A549 (cell line): Measurements from ENCODE around the gene PROSER3. TPM values are rescaled to one million over a fixed set of nuclear protein-coding genes. Genes with fewer than 3 reads are reported as not detected.
A peak's percentile ranks its signal among the peaks of the same experiment; 100 is the strongest.

Source experiments
- ATAC-seq, 2 experiments: fragments of 200-7000 bp in 1 of 2; fragments of >200 bp in 1 of 2; cut with Nextera tagmentation in 1 of 2; cut with Tn5 transposase in 1 of 2; 3 replicates each; pipeline versions ENCODE4 v1.8.0 to v1.9.1; 2018 to 2020; ENCODE audit warnings: mild to moderate bottlenecking in 1 of 2, moderate library complexity in 1 of 2
- CTCF ChIA-PET: fragments of 300-600 bp; sonication (Branson Sonifier 250); formaldehyde crosslinking; extraction: SDS; loops from one replicate; lab custom pipeline; 2021; ENCODE audit warnings: antibody characterized with exemption, inconsistent platforms; lab: Yijun Ruan, JAX
- POLR2A ChIA-PET: fragments of 350-600 bp; formaldehyde crosslinking; extraction: SDS; loops from one replicate; lab custom pipeline; 2021; ENCODE audit warnings: antibody characterized with exemption, inconsistent platforms; lab: Yijun Ruan, JAX
- DNase-seq, 2 experiments: peaks; one replicate each; pipeline versions ENCODE4 v3.0.0 to v3.0.0-alpha.2; 2011 to 2016; ENCODE audit warnings: low read depth in 1 of 2, low spot score in 1 of 2
- FAIRE-seq: peaks from 2 replicates; lab custom pipeline; 2011; peaks lifted over from hg19 to GRCh38; lab: Jason Lieb, UNC
- H3K27ac ChIP-seq, 2 experiments: fragments of >200 bp; sonication (Bioruptor Twin); formaldehyde crosslinking; 3 replicates each; pipeline ENCODE4 v1.5.1; 2016 to 2017
- H3K4me1 ChIP-seq: fragments of >200 bp; sonication (Bioruptor Twin); formaldehyde crosslinking; 3 replicates; pipeline ENCODE4 v1.6.1; 2016
- H3K4me2 ChIP-seq: fragments of >200 bp; sonication (Bioruptor Twin); formaldehyde crosslinking; 3 replicates; pipeline ENCODE4 v1.6.1; 2016
- H3K4me3 ChIP-seq: fragments of >200 bp; sonication (Bioruptor Twin); formaldehyde crosslinking; 3 replicates; pipeline ENCODE4 v1.5.1; 2016
- H3K9me3 ChIP-seq: fragments of >200 bp; sonication (Bioruptor Twin); formaldehyde crosslinking; 3 replicates; pipeline ENCODE4 v1.6.1; 2016
- CBX2 ChIP-seq: fragments of 200-600 bp; sonication (generic); IDR thresholded peaks from 2 replicates; pipeline ENCODE4 v1.6.1; 2016; ENCODE audit warnings: low read depth, mild to moderate bottlenecking, borderline replicate concordance
- CBX8 ChIP-seq: fragments of 200-600 bp; sonication (generic); IDR thresholded peaks from 2 replicates; pipeline ENCODE4 v1.6.1; 2016
- FOSB ChIP-seq: fragments of 250-450 bp; sonication (Bioruptor Pico); IDR thresholded peaks from 2 replicates; pipeline ENCODE4 v1.5.0; 2020; ENCODE audit warnings: mild to moderate bottlenecking, moderate library complexity
- FOXS1 ChIP-seq: fragments of 250-450 bp; sonication (Bioruptor Pico); IDR thresholded peaks from 2 replicates; pipeline ENCODE4 v1.5.0; 2020; ENCODE audit warnings: mild to moderate bottlenecking, moderate library complexity
- HEYL ChIP-seq: fragments of 250-450 bp; sonication (Bioruptor Pico); IDR thresholded peaks from 2 replicates; pipeline ENCODE4 v1.8.0; 2021; ENCODE audit warnings: mild to moderate bottlenecking, moderate library complexity
- HOXB13 ChIP-seq: fragments of 250-450 bp; sonication (Bioruptor Pico); IDR thresholded peaks from 2 replicates; pipeline ENCODE4 v1.5.0; 2020; ENCODE audit warnings: low read depth, mild to moderate bottlenecking, moderate library complexity
- HOXB5 ChIP-seq: fragments of 250-450 bp; sonication (Bioruptor Pico); IDR thresholded peaks from 2 replicates; pipeline ENCODE4 v1.5.0; 2020; ENCODE audit warnings: mild to moderate bottlenecking, moderate library complexity
- KDM1A ChIP-seq: fragments of 200-600 bp; sonication (generic); IDR thresholded peaks from 2 replicates; pipeline ENCODE4 v1.6.1; 2016; ENCODE audit warnings: low read depth, mild to moderate bottlenecking
- KDM5A ChIP-seq: fragments of 200-600 bp; sonication (generic); IDR thresholded peaks from 2 replicates; pipeline ENCODE4 v1.6.1; 2016; ENCODE audit warnings: antibody characterized with exemption, mild to moderate bottlenecking
- NPAS2 ChIP-seq: fragments of 250-450 bp; sonication (Bioruptor Pico); IDR thresholded peaks from 2 replicates; pipeline ENCODE4 v1.8.0; 2022; ENCODE audit warnings: mild to moderate bottlenecking, moderate library complexity, borderline replicate concordance
- PHF8 ChIP-seq: fragments of 200-600 bp; sonication (generic); IDR thresholded peaks from 2 replicates; pipeline ENCODE4 v1.6.1; 2016; ENCODE audit warnings: low read depth, mild to moderate bottlenecking, antibody characterized with exemption, moderate library complexity, borderline replicate concordance
- POLR2A ChIP-seq: IDR thresholded peaks from 2 replicates; pipeline ENCODE4 v1.6.1; 2012; ENCODE audit warnings: mild to moderate bottlenecking, low read length
- RAD21 ChIP-seq, 2 experiments: fragments of >200 bp in 1 of 2; sonication (Bioruptor Twin) in 1 of 2; formaldehyde crosslinking in 1 of 2; IDR thresholded peaks in 1 of 2; conservative IDR thresholded peaks in 1 of 2; 2 replicates in 1 of 2; 3 replicates in 1 of 2; pipeline ENCODE4 v1.6.1; 2012 to 2018; ENCODE audit warnings: inconsistent platforms in 1 of 2
- RARB ChIP-seq: fragments of 250-450 bp; sonication (Bioruptor Pico); IDR thresholded peaks from 2 replicates; pipeline ENCODE4 v1.8.0; 2021; ENCODE audit warnings: mild to moderate bottlenecking, moderate library complexity
- RFX5 ChIP-seq: fragments of 450-650 bp; IDR thresholded peaks from 2 replicates; pipeline ENCODE4 v1.7.1; 2014; ENCODE audit warnings: antibody characterized with exemption, mild to moderate bottlenecking, moderate library complexity
- TP53 ChIP-seq: fragments of 250-450 bp; sonication (Bioruptor Pico); IDR thresholded peaks from 2 replicates; pipeline ENCODE4 v1.5.0; 2021; ENCODE audit warnings: mild to moderate bottlenecking, moderate library complexity
- ZC3H11A ChIP-seq: fragments of 450-650 bp; IDR thresholded peaks from 2 replicates; pipeline ENCODE4 v1.6.1; 2014; ENCODE audit warnings: antibody characterized with exemption, mild to moderate bottlenecking
- WGBS: methylation state at CpG from one replicate; pipeline ENCODE4 v1.1.6; 2017; ENCODE audit errors: missing lambda C conversion rate; 5-methylcytosine and 5-hydroxymethylcytosine counted together
- polyA plus RNA-seq, 4 experiments: library from polyadenylated mRNA; depleted of rRNA in 3 of 4; stranded (reverse); fragments of >200 nt; fragmentation: RNase III in 1 of 4; extraction: RNeasy Plus Mini Kit Qiagen cat#74134 plus additional on column Dnase treatment in 1 of 4; gene quantifications; 2 replicates in 3 of 4; 3 replicates in 1 of 4; pipeline ENCODE4 v1.2.3, GENCODE V29; 2011 to 2017
- TF ChIP-seq, protein P1 (sequence below): fragments of >200 bp; sonication (Bioruptor Twin); formaldehyde crosslinking; IDR thresholded peaks from 3 replicates; pipeline ENCODE4 v1.5.1; 2016
- TF ChIP-seq, protein P2 (sequence below): fragments of 150-350 bp; IDR thresholded peaks from 2 replicates; pipeline ENCODE4 v1.6.1; 2014; ENCODE audit warnings: low read depth, mild to moderate bottlenecking, low read length
- TF ChIP-seq, protein P3 (sequence below): IDR thresholded peaks from 2 replicates; pipeline ENCODE4 v1.6.1; 2012

Gene PROSER3
- polyA plus RNA-seq, 2 of the 4 experiments (the other 2 are of a cell fraction) = 19.5 to 24.4 TPM

DNA sequence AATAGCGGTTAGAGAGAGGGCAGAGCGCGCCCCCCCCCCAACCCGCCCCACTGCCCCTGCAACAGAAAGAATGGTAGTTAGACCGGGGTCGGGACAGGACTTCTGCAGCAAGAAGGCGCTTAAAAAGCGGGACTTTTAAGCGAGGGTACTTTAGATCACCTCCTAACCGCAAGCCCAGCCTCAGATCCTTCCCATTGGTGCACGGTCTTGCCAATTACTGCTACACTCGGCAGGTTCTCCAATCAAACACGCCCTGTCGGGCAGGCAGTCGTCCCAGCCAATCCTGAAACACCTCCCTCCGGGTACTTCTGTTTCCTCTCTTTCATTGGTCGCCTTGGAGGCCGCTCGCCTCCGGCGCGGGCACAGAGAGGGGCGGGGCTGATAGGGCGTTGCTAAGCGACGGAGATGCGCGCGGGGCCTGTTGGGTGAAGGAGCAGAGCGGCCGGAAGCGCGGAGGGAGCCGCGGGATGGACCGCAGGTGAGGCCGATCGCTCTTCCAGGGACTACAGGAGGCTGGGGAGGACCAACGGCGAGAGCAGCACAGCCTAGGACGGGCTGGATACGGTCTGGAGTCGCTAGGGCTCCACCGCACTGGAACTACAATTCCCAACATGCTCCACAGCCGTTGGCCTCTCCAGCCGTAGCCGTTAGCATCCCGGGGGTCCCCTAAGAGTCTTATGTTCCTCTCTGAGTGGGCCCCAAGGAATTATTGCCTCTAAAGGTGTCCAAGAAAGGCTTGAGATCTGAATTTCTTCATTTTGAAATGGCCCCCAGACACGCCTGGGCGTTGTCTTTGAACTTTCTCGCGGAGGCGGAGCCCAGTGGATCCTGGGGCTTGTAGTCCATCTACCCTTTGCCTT, at the start of gene PROSER3 (continued):
- TF ChIP-seq, protein P1, sequence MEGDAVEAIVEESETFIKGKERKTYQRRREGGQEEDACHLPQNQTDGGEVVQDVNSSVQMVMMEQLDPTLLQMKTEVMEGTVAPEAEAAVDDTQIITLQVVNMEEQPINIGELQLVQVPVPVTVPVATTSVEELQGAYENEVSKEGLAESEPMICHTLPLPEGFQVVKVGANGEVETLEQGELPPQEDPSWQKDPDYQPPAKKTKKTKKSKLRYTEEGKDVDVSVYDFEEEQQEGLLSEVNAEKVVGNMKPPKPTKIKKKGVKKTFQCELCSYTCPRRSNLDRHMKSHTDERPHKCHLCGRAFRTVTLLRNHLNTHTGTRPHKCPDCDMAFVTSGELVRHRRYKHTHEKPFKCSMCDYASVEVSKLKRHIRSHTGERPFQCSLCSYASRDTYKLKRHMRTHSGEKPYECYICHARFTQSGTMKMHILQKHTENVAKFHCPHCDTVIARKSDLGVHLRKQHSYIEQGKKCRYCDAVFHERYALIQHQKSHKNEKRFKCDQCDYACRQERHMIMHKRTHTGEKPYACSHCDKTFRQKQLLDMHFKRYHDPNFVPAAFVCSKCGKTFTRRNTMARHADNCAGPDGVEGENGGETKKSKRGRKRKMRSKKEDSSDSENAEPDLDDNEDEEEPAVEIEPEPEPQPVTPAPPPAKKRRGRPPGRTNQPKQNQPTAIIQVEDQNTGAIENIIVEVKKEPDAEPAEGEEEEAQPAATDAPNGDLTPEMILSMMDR = no peak
- TF ChIP-seq FOXS1 = no peak
- TF ChIP-seq KDM5A = no peak
- peak; percentile 80 for TF ChIP-seq RFX5
- peak; percentile 89 for TF ChIP-seq POLR2A
- peak; percentile 93 for TF ChIP-seq PHF8
- TF ChIP-seq RARB (CRISPR knock-in tag) = no peak
- no peak for TF ChIP-seq HEYL (CRISPR knock-in tag)
- TF ChIP-seq, protein P2, sequence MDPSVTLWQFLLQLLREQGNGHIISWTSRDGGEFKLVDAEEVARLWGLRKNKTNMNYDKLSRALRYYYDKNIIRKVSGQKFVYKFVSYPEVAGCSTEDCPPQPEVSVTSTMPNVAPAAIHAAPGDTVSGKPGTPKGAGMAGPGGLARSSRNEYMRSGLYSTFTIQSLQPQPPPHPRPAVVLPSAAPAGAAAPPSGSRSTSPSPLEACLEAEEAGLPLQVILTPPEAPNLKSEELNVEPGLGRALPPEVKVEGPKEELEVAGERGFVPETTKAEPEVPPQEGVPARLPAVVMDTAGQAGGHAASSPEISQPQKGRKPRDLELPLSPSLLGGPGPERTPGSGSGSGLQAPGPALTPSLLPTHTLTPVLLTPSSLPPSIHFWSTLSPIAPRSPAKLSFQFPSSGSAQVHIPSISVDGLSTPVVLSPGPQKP = peak; percentile 65; the same call in 1 of the 2 replicates
- TF ChIP-seq NPAS2 (CRISPR knock-in tag) = no peak
- no peak for TF ChIP-seq FOSB (CRISPR knock-in tag)
- no peak for TF ChIP-seq HOXB5 (CRISPR knock-in tag)
- no peak for TF ChIP-seq KDM1A

DNA sequence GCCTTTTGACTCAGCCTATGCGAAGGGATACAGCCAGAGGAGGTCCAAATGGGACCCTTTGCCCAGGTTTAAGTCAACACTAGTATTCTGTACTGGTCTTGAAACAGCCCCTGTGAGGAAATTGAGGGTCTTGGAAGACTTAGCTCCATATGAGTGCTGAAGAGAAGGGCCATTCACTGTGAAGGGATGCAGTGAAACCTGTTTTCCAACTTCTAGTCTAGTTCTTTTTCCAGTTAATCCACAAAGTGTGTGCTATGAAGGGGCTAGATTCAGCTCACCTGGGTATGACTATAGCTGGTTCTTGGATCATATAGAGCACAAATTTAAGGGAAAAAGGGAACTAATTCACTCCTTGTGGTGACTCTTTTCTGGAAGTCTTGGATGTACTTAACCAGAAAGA, 49.6 kb upstream of the PROSER3 start:
- Histone ChIP-seq H3K27ac (no peak overlapping the region), H3K9me3 (no peaks in the 10 kb centered on the region)
- WGBS = 63% methylated on average over 1 of the region's 1 CpG
- CTCF ChIA-PET = interaction anchor here (0.9 to 9.0 kb wide), 8 partner anchors 11 to 224 kb away, joined by 4 to 116 read pairs (median 5); no protein-coding TSS in a partner anchor
- DNase-seq = no peak
- peak; percentile 18 for FAIRE-seq
- no peak for ATAC-seq
- TF ChIP-seq, protein P3, sequence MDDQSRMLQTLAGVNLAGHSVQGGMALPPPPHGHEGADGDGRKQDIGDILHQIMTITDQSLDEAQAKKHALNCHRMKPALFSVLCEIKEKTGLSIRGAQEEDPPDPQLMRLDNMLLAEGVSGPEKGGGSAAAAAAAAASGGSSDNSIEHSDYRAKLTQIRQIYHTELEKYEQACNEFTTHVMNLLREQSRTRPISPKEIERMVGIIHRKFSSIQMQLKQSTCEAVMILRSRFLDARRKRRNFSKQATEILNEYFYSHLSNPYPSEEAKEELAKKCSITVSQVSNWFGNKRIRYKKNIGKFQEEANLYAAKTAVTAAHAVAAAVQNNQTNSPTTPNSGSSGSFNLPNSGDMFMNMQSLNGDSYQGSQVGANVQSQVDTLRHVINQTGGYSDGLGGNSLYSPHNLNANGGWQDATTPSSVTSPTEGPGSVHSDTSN = no peak
- TF ChIP-seq ZC3H11A (no peak), HOXB13 (CRISPR knock-in tag) (no peak), CBX2 (no peak), HEYL (CRISPR knock-in tag) (no peak), PHF8 (no peak), RAD21 (conservative IDR thresholded peaks at IDR 0.05 in 1 of 2, IDR thresholded peaks at IDR 0.05 in 1 of 2) (no peak), CBX8 (no peak), TP53 (no peak)
- TF ChIP-seq, protein P1 = no peak
- TF ChIP-seq, protein P2 = no peak
- TF ChIP-seq, all 56 proteins: peak for 0
- Histone ChIP-seq H3K4me1 (no peaks in the 10 kb centered on the region; the same call in 2 of the 3 replicates), H3K4me2 (no peak overlapping the region), H3K4me3 (no peak overlapping the region)
- POLR2A ChIA-PET = no interaction called here
